GM06990 (cell line): ENCODE data around the gene TRIB2.

Experiments
- DNase-seq: peaks from one replicate; pipeline ENCODE4 v3.0.0-alpha.2; 2011; ENCODE audit not compliant: insufficient read length; ENCODE audit errors: extremely low read depth
- H3K27me3 ChIP-seq: replicated peaks from 2 replicates; pipeline ENCODE4 v1.6.0; 2011; ENCODE audit warnings: low read length; ENCODE audit not compliant: control insufficient read depth, insufficient read depth
- H3K36me3 ChIP-seq: 2 replicates; pipeline ENCODE4 v1.5.1; 2011; ENCODE audit warnings: low read length; ENCODE audit not compliant: control insufficient read depth, insufficient read depth
- H3K4me3 ChIP-seq: replicated peaks from 2 replicates; pipeline ENCODE4 v1.5.1; 2011; ENCODE audit warnings: low read depth, mild to moderate bottlenecking, control low read depth, low read length
- TF ChIP-seq, protein P1 (sequence below): IDR thresholded peaks from 2 replicates; pipeline ENCODE4 v1.5.1; 2011; ENCODE audit warnings: low read length, control low read depth, mild to moderate bottlenecking, inconsistent platforms; ENCODE audit not compliant: insufficient read depth, poor library complexity, severe bottlenecking

The TRIB2 gene

DNA sequence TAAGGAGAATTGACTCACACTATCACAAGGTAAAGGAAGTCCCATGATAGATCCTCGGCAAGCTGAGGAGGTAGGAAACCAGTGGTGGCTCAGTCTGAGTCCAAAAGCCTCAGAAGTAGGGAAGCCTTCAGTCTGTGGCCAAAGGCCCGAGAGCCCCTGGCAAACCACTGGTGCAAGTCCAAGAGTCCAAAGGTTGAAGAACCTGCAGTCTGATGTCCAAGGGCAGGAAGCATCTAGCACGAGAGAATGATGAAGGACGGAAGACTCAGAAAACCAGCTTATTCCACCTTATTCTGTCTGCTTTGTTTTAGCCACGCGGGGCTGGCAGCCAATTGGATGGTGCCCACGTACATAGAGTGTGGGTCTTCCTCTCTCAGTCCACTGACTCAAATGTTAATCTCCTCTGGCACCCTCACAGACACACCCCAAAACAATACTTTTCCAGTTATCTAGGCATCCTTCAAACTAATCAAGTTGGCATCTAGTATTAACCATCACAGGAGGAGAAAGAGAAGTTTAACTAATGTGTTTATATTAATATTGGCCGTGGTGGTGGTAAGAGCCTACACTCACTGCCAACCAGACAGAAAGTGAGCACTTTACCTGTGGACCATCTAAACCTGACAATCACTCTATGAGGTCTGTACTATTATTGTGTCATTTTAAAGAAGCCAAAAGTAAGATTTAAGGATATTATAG is 8.1 kb upstream of the TRIB2 start:
- H3K4me3 ChIP-seq = no peak overlapping the region
- no peak for DNase-seq
- H3K36me3 ChIP-seq = no peaks in the 10 kb centered on the region
- H3K27me3 ChIP-seq = no peaks in the 10 kb centered on the region
- TF ChIP-seq, protein P1, sequence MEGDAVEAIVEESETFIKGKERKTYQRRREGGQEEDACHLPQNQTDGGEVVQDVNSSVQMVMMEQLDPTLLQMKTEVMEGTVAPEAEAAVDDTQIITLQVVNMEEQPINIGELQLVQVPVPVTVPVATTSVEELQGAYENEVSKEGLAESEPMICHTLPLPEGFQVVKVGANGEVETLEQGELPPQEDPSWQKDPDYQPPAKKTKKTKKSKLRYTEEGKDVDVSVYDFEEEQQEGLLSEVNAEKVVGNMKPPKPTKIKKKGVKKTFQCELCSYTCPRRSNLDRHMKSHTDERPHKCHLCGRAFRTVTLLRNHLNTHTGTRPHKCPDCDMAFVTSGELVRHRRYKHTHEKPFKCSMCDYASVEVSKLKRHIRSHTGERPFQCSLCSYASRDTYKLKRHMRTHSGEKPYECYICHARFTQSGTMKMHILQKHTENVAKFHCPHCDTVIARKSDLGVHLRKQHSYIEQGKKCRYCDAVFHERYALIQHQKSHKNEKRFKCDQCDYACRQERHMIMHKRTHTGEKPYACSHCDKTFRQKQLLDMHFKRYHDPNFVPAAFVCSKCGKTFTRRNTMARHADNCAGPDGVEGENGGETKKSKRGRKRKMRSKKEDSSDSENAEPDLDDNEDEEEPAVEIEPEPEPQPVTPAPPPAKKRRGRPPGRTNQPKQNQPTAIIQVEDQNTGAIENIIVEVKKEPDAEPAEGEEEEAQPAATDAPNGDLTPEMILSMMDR = no peak

DNA sequence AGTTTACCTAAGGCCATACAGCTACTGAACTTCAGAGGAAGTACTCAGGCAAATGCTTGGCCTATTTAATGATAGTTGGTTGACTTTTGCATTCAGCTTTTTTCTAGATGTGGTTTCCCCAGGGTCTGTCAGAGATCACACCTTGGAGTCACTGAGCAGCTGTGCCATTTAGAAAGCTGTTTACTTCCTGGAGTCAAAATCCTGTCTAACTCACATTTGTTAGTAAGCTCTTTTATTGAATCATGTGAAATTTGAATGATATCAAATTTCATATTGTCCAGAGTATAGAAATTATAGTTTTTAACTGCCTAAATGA is 7.6 kb upstream of the TRIB2 start:
- DNase-seq = no peak
- no peaks in the 10 kb centered on the region for H3K27me3 ChIP-seq
- H3K36me3 ChIP-seq = no peaks in the 10 kb centered on the region
- H3K4me3 ChIP-seq = no peak overlapping the region
- TF ChIP-seq, protein P1 = no peak

DNA sequence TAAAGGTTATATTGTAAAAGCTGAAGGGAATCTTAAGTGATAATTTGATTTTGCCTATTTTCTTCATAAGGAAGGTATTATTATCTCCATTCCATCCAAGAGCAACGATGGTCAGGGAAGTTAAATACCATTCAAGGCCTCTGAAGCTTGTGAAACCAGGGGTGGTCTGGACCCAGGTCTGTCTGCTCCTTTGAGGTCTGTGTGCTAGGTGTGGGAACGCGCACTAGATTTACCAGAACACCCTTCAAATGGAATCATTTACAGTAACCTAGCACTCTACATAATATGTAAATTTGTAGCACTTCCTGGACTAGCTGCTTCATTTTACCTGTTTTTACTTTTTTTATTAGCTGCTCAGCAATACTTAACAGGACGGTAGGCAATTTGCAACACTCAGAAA is 6.4 kb upstream of the TRIB2 start:
- TF ChIP-seq, protein P1 = no peak
- Histone ChIP-seq H3K4me3 (no peak overlapping the region), H3K27me3 (no peaks in the 10 kb centered on the region; the same call in 1 of the 2 replicates), H3K36me3 (no peaks in the 10 kb centered on the region)
- DNase-seq = no peak

DNA sequence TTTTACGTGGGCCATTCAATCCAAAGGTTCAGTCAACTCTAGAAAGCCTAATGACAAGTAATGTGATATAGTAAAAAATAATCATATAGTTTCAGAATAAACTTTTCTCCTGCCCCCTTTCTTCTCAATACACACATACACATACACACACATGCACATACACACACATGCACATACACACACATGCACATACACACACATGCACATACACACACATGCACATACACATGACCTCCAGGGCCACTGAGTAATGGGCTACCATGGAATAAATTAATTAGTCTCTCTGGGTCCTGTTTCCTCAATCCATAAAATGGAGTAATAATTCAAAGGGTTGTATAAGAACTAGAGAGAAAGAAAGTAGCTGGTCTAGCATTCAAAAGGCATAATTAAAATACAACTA is 5.4 kb upstream of the TRIB2 start:
- DNase-seq = no peak
- TF ChIP-seq, protein P1 = no peak
- H3K27me3 ChIP-seq = no peaks in the 10 kb centered on the region; the same call in 1 of the 2 replicates
- H3K36me3 ChIP-seq = no peaks in the 10 kb centered on the region
- H3K4me3 ChIP-seq = no peak overlapping the region

DNA sequence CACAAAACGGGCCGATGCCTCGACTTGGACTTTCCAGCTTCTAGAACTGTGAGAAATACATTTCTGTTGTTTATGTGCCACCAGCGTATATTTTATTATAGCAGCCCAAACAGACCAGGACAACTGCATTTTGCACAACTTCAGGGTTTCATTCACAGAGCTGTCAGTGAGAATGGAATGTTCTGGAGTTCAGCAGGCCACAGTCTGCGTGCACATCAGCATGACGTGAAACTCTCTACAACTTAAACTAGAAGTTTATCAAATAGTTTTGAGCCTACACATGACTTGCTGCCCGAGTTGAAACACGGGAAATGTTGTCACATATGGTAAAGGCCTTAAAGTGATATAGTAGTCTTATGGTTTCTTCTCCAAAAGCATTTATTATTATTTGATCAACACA is 3.9 kb upstream of the TRIB2 start:
- Histone ChIP-seq H3K4me3 (no peak overlapping the region), H3K27me3 (no peaks in the 10 kb centered on the region; the same call in 1 of the 2 replicates), H3K36me3 (no peaks in the 10 kb centered on the region)
- TF ChIP-seq, protein P1 = no peak
- no peak for DNase-seq
